Stimulated activated CD4-positive, alpha-beta T cell treated with anti-CD3 and anti-CD28 coated beads, Interleukin-15, amount 100 ng/mL, for 24 hours (primary cell): ENCODE results near the gene TMEM171.

ENCODE experiments used
- DNase-seq: peaks from one replicate; pipeline ENCODE4 v3.0.0-alpha.2; 2020

Gene TMEM171

GRCh38 chr5:73153513-73153912, 33.1 kb downstream of the TMEM171 start:
- DNase-seq, result no peak

- no peak for DNase-seq
These were observed 34.0 kb downstream of the TMEM171 start for GRCh38 chr5:73154208-73155006.

DNA sequence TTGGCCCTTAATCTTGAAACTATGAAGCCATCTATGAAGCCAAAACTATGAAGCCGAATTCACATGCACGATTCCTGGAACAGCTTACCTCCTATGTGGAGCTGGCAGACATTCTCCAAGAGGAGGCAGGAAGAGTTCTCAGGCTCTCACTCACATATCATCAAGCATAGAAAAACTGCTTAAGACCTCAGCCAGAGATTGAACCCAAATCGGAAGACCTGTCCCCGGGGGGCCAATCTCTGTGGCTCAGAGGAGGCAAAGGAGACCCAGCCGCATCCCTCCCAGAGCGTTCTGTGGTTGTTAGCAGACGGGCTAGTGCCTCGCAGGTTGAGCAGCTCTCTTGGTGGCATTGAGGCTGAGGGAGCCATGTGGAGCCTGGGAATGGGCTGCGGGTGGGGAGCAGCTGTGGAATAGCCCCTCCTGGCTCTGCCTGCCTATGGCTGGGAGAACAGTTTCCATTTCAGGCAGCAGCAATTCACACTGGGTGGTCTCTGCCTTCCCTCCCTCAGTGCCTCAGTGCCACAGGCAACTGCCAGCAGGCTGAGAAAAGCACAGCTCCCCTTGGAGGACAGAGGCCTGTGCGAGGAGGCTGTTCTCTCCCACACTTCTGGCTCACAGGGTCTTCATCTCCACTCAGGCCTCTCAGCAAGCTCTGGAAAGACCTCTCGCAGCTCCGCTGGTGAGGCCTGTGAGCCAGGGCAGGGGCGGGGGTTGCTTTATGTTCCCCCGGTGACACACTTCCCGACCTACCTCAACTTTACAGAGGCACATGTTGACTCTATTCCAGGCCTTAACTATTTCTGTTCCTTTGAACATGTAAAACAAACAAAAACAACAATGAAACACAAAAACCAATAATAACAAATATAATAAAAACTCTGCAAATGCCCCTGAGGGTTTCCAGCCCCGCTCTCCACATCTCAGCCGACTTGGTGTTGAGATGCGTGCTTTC, 35.2 kb downstream of the TMEM171 start:
- DNase-seq, result no peak

- no peak for DNase-seq
These were observed 37.3 kb downstream of the TMEM171 start for GRCh38 chr5:73157414-73158303.

- DNase-seq, result no peak
These were observed 37.9 kb downstream of the TMEM171 start for GRCh38 chr5:73158313-73158712.

- DNase-seq, result peak; percentile 85
These were observed 39.9 kb downstream of the TMEM171 start for GRCh38 chr5:73160239-73160671.

DNA sequence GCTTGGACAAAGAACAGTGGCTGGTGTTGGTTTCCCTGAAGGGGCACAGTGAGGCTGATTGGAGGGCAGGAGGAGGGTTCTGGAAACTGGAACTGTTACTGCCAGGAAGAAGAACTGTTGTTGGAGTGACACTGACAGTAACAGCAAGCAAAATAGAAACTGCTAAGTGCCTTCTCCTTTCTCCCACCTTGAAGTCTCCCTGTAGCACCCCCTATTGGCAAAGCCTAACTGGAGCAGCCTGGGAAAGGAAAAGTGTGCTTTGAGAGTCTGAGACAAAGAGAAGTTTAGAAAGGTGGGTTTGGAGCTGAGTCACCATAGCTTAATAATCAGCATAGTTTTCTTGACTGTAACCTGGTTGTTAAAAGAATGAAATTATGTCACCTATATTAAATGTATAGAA, 50.1 kb downstream of the TMEM171 start:
- peak; percentile 29 for DNase-seq

GRCh38 chr5:73171495-73171894, 51.1 kb downstream of the TMEM171 start:
- DNase-seq, result no peak

DNA sequence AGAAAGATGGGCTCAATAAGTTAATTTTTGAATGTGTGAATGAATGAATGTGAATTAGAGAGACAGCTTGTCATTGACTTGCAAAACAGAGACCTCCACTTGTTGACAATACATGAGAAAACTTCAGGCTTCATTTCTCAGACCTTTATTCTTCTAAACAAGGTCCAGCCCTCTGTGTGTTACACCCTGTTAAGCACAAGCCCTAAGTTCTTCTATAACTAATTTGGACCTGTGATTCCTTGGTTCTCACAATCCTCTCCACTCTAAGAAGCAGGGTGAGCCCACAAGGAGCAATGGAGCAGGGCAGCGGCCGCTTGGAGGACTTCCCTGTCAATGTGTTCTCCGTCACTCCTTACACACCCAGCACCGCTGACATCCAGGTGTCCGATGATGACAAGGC, 52.6 kb downstream of the TMEM171 start, which contains the start of gene TMEM174:
TMEM174 (plus strand) TSS at position 243 of the 400 bp plus-strand sequence; CDS start at position 294, 51 bp downstream.
- DNase-seq, result no peak

DNA sequence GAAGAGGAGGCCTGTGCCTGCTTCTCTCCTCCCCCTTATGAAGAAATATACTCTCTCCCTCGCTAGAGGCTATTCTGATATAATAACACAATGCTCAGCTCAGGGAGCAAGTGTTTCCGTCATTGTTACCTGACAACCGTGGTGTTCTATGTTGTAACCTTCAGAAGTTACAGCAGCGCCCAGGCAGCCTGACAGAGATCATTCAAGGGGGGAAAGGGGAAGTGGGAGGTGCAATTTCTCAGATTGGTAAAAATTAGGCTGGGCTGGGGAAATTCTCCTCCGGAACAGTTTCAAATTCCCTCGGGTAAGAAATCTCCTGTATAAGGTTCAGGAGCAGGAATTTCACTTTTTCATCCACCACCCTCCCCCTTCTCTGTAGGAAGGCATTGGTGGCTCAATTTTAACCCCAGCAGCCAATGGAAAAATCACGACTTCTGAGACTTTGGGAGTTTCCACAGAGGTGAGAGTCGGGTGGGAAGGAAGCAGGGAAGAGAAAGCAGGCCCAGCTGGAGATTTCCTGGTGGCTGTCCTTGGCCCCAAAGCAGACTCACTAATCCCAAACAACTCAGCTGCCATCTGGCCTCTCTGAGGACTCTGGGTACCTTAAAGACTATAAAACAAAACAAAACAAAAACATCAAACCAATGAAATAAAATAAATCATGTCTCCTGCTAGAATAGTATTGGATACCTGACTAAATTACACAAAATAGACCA, 53.9 kb downstream of the TMEM171 start:
- no peak for DNase-seq

DNA sequence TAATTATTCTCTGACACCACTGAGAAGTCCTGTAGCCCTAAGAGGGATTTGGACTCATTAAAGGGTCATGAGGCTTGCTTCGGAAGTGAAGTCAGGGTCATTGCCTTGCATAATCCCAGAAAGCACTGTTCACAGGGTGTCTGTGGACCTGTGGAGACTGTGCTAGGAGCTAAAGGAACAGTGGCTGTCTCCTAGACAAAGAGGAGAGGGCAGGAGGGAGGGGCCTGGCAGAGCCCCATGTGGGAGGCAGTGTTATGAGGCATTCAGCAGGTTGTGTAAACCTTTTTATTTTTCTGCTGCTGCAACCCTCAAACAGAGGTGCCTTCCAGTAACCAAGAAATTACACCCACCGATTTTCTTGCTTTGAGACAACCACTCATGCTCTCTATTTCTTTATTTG, 55.9 kb downstream of the TMEM171 start:
- DNase-seq, result no peak

DNA sequence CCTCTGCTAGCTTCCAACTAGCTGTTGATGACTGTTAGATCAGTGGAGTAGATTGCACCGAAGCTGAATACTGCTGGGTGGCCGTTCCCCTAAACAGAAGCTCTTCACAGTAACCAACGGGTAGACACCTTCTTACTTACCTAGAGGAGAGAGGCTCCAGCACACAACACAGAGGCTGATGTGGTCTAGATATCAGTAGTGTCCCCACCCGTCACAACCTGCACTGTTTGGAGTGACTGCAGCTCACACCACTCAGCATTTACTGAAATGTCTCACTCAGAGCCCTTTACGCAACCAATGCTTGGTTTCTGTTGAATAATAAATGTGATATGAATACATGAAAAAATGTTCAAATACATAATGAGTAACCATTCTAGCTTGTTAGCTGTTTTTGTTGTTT, 57.9 kb downstream of the TMEM171 start:
- DNase-seq, result no peak

GRCh38 chr5:73179730-73180129, 59.4 kb downstream of the TMEM171 start:
- DNase-seq, result no peak

DNA sequence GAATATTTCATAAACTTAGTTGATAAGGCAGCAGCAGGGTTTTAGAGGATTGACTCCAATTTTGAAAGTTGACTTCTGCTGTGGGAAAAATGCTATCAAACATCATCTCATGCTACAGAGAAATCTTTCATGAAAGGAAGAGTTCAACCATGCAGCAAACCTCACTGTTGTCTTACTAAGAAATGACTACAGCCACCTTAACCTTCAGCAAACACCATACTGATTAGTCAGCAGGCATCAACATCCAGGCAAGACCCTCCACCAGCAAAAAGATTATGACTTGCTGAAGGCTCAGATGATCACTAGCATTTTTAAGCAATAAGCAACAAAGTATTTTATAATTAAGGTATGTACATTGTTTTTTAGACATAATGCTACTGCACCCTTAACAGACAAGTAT, 60.2 kb downstream of the TMEM171 start:
- DNase-seq, result no peak
